DOHH2 (cell line): ENCODE measurements around the gene NMB.

Experiments used
- H3F3A ChIP-seq: fragments of 200-600 bp; sonication (generic), shearing (Covaris generic); 2 replicates; pipeline ENCODE4 v1.6.0; 2016; ENCODE audit warnings: antibody characterized with exemption, mild to moderate bottlenecking; ENCODE audit not compliant: control insufficient read depth, insufficient read depth
- H3K27ac ChIP-seq: fragments of 200-600 bp; sonication (generic); 2 replicates; pipeline ENCODE4 v1.5.1; 2014; ENCODE audit warnings: low read depth, mild to moderate bottlenecking, low read length, moderate library complexity
- H3K27me3 ChIP-seq: fragments of 200-600 bp; sonication (generic); 2 replicates; pipeline ENCODE4 v1.6.1; 2014; ENCODE audit warnings: mild to moderate bottlenecking, low read length, mixed read lengths; ENCODE audit not compliant: control insufficient read depth
- H3K36me3 ChIP-seq: fragments of 200-600 bp; sonication (generic); 2 replicates; pipeline ENCODE4 v1.6.1; 2014; ENCODE audit warnings: mild to moderate bottlenecking, low read length, moderate library complexity, mixed read lengths; ENCODE audit not compliant: control insufficient read depth
- H3K4me1 ChIP-seq: fragments of 200-600 bp; sonication (generic); 2 replicates; pipeline ENCODE4 v1.6.1; 2014; ENCODE audit warnings: mild to moderate bottlenecking, low read length, mixed read lengths; ENCODE audit not compliant: control insufficient read depth
- H3K4me2 ChIP-seq: fragments of 200-600 bp; sonication (generic); 2 replicates; pipeline ENCODE4 v1.6.0; 2014; ENCODE audit warnings: mild to moderate bottlenecking, low read length, moderate library complexity
- H3K4me3 ChIP-seq: fragments of 200-600 bp; sonication (generic); 2 replicates; pipeline ENCODE4 v1.5.1; 2014; ENCODE audit warnings: mild to moderate bottlenecking, low read length, mixed read lengths
- H3K79me2 ChIP-seq: fragments of 200-600 bp; sonication (generic); 2 replicates; pipeline ENCODE4 v1.6.1; 2014; ENCODE audit warnings: mild to moderate bottlenecking, low read length, mixed read lengths; ENCODE audit not compliant: control insufficient read depth
- H3K9me2 ChIP-seq: fragments of 200-600 bp; sonication (generic); replicated peaks from 2 replicates; pipeline ENCODE4 v1.6.1; 2014; ENCODE audit warnings: mild to moderate bottlenecking, low read length, mixed read lengths; ENCODE audit not compliant: control insufficient read depth
- H3K9me3 ChIP-seq: fragments of 200-600 bp; sonication (generic); 2 replicates; pipeline ENCODE4 v1.6.1; 2014; ENCODE audit warnings: antibody characterized with exemption, low read length, mixed read lengths; ENCODE audit not compliant: control insufficient read depth, insufficient read depth
- H4K20me1 ChIP-seq: fragments of 200-600 bp; sonication (generic); 2 replicates; pipeline ENCODE4 v1.6.0; 2014; ENCODE audit warnings: low read depth, mild to moderate bottlenecking, antibody characterized with exemption, low read length, moderate library complexity; ENCODE audit not compliant: control insufficient read depth, insufficient read depth
- EZH2phosphoT487 ChIP-seq: fragments of 200-600 bp; sonication (generic); IDR thresholded peaks from 2 replicates; pipeline ENCODE4 v1.6.1; 2017; ENCODE audit warnings: borderline replicate concordance, mild to moderate bottlenecking, antibody characterized with exemption, low read length, moderate library complexity, mixed read lengths
- TF ChIP-seq, protein P1 (sequence below): fragments of 200-600 bp; sonication (generic); IDR thresholded peaks from one replicate; pipeline ENCODE4 v1.5.1; 2014; ENCODE audit warnings: antibody characterized with exemption, mild to moderate bottlenecking, low read depth, low read length; ENCODE audit not compliant: poor library complexity, severe bottlenecking

The NMB gene

GRCh38 chr15:84658080-84658787 is at the start of gene NMB:
TSS of gene NMB (minus strand) at chr15:84658199. CDS start at chr15:84658152, 47 bp downstream.
- peaks cover 5% of the 10 kb centered on the region for H3K27me3 ChIP-seq
- peaks cover 8% of the 10 kb centered on the region for H3K36me3 ChIP-seq
- H3K79me2 ChIP-seq, result peaks cover 8% of the 10 kb centered on the region
- H3K4me2 ChIP-seq, result peak within 1 kb of the TSS; percentile 82
- no peak for TF ChIP-seq EZH2phosphoT487
- TF ChIP-seq, protein P1, sequence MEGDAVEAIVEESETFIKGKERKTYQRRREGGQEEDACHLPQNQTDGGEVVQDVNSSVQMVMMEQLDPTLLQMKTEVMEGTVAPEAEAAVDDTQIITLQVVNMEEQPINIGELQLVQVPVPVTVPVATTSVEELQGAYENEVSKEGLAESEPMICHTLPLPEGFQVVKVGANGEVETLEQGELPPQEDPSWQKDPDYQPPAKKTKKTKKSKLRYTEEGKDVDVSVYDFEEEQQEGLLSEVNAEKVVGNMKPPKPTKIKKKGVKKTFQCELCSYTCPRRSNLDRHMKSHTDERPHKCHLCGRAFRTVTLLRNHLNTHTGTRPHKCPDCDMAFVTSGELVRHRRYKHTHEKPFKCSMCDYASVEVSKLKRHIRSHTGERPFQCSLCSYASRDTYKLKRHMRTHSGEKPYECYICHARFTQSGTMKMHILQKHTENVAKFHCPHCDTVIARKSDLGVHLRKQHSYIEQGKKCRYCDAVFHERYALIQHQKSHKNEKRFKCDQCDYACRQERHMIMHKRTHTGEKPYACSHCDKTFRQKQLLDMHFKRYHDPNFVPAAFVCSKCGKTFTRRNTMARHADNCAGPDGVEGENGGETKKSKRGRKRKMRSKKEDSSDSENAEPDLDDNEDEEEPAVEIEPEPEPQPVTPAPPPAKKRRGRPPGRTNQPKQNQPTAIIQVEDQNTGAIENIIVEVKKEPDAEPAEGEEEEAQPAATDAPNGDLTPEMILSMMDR, result peak; percentile 68
- no peaks in the 10 kb centered on the region for H3K9me3 ChIP-seq
- H4K20me1 ChIP-seq, result no peaks in the 10 kb centered on the region
- no peaks in the 10 kb centered on the region for H3K9me2 ChIP-seq
- peaks cover 18% of the 10 kb centered on the region for H3F3A ChIP-seq
- H3K4me3 ChIP-seq, result peak within 1 kb of the TSS; percentile 74
- peaks cover 37% of the 10 kb centered on the region for H3K4me1 ChIP-seq
- peak within 1 kb of the TSS; percentile 53 for H3K27ac ChIP-seq

GRCh38 chr15:84703808-84704207 is 45.8 kb upstream of the NMB start:
- no peak overlapping the region for H3K4me3 ChIP-seq
- peaks cover 89% of the 10 kb centered on the region for H3K79me2 ChIP-seq
- TF ChIP-seq, protein P1, result no peak
- TF ChIP-seq EZH2phosphoT487, result no peak
- H4K20me1 ChIP-seq, result peaks cover under 1% of the 10 kb centered on the region; the same call in 1 of the 2 replicates
- no peaks in the 10 kb centered on the region for H3F3A ChIP-seq
- H3K36me3 ChIP-seq, result peaks cover 8% of the 10 kb centered on the region
- no peaks in the 10 kb centered on the region for H3K9me3 ChIP-seq
- H3K4me2 ChIP-seq, result no peak overlapping the region
- H3K27ac ChIP-seq, result no peak overlapping the region
- H3K27me3 ChIP-seq, result no peaks in the 10 kb centered on the region
- H3K4me1 ChIP-seq, result no peaks in the 10 kb centered on the region; the same call in 1 of the 2 replicates
- no peaks in the 10 kb centered on the region for H3K9me2 ChIP-seq

DNA sequence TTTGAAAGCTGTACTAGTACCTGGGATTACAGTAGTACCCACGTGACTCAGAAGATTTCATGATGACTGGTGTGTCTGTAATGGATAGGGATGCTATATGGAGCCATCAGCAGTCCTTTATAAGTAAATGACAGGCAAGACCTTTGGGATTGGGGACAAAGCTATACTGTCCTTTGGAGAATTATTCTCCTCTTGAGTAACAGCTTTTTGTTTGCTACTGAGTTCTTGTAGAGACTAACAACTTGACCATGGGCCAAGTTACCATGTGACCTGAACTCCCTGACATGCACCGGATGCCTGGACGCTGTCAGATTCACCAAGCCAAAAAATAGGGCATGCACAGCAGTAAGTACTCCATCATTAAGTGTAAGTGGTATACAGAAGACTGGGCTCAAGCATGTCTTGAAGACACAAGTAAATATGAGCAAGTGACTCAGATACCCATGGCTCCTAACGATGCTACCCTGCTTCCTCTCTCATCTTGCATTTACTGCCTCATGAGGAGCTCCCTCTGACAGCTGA is 45.0 kb upstream of the NMB start:
- peaks cover 90% of the 10 kb centered on the region for H3K79me2 ChIP-seq
- TF ChIP-seq EZH2phosphoT487, result no peak
- TF ChIP-seq, protein P1, result no peak
- peaks cover 2% of the 10 kb centered on the region; the same call in 1 of the 2 replicates for H3K36me3 ChIP-seq
- no peaks in the 10 kb centered on the region; the same call in 1 of the 2 replicates for H3K4me1 ChIP-seq
- no peaks in the 10 kb centered on the region for H3F3A ChIP-seq
- no peak overlapping the region for H3K4me2 ChIP-seq
- peaks cover 4% of the 10 kb centered on the region; the same call in 1 of the 2 replicates for H4K20me1 ChIP-seq
- H3K27ac ChIP-seq, result no peak overlapping the region
- H3K27me3 ChIP-seq, result no peaks in the 10 kb centered on the region
- no peaks in the 10 kb centered on the region for H3K9me3 ChIP-seq
- H3K4me3 ChIP-seq, result no peak overlapping the region
- H3K9me2 ChIP-seq, result no peaks in the 10 kb centered on the region
